Right lobe of liver (tissue), 6 donors: ENCODE data around the gene SPNS3. TPM values are rescaled to one million over a fixed set of nuclear protein-coding genes. Genes with fewer than 3 reads are reported as not detected.

Source experiments
- ATAC-seq, 4 donors: fragments of 200-7000 bp; cut with Tn5 transposase; one replicate each; pipeline ENCODE4 v1.9.1; 2020; ENCODE audit warnings: mild to moderate bottlenecking in 4 of 4, moderate library complexity in 4 of 4
- DNase-seq, 3 donors: peaks; one replicate each; pipeline ENCODE4 v3.0.0-alpha.2; 2020
- H3K27ac ChIP-seq, 3 donors: fragments of 200-600 bp; one replicate each; pipeline ENCODE4 v1.8.0; 2022
- H3K27me3 ChIP-seq, 2 donors: fragments of 200-600 bp; one replicate each; pipeline ENCODE4 v1.8.0; 2022
- H3K36me3 ChIP-seq, 4 donors: fragments of 200-600 bp; sonication (generic) in 1 of 4; one replicate each; pipeline versions ENCODE4 v1.5.1 to v1.8.0; 2017 to 2022; ENCODE audit warnings: control low read depth in 1 of 4
- H3K4me1 ChIP-seq, 4 donors: fragments of 200-600 bp; sonication (generic) in 1 of 4; one replicate each; pipeline versions ENCODE4 v1.5.1 to v1.8.0; 2017 to 2022; ENCODE audit warnings: control low read depth in 1 of 4
- H3K4me3 ChIP-seq, 3 donors: fragments of 200-600 bp; one replicate each; pipeline ENCODE4 v1.8.0; 2022
- H3K9me3 ChIP-seq, 4 donors: fragments of 200-600 bp; sonication (generic) in 1 of 4; one replicate each; pipeline versions ENCODE4 v1.5.1 to v1.8.0; 2017 to 2022; ENCODE audit warnings: control low read depth in 1 of 4
- POLR2A ChIP-seq: fragments of 450-650 bp; IDR thresholded peaks from one replicate; pipeline ENCODE4 v1.6.1; 2017; ENCODE audit warnings: antibody characterized with exemption, mild to moderate bottlenecking
- WGBS: methylation state at CpG from one replicate; pipeline ENCODE4 v1.1.6; 2018; ENCODE audit warnings: low coverage, low lambda C conversion rate; ENCODE audit not compliant: insufficient coverage; ENCODE audit errors: missing lambda C conversion rate; 5-methylcytosine and 5-hydroxymethylcytosine counted together
- intact Hi-C, 2 donors: fragments of 100-400 bp; cut with DNase I; formaldehyde crosslinking; loops; one replicate each; pipeline versions ENCODE4 v1.11.2 to v1.14.1; 2022
- total RNA-seq, 6 experiments: library from RNA; depleted of rRNA in 2 of 6; stranded (reverse); fragments of >200 nt in 2 of 6; fragmentation: NEBNext Ultra II Directional in 3 of 6; extraction: Animal tissue kit (Norgen Biotek cat#: 25700) in 3 of 6; gene quantifications; one replicate each; pipeline versions ENCODE4 v1.1.0 to v1.2.4, GENCODE V29; 2016 to 2023
- TF ChIP-seq, protein P1 (sequence below), 4 donors: fragments of 200-600 bp in 3 of 4; fragments of 450-650 bp in 1 of 4; IDR thresholded peaks; one replicate each; pipeline versions ENCODE4 v1.5.1 to v1.8.0; 2016 to 2022; ENCODE audit warnings: antibody characterized with exemption in 4 of 4, mild to moderate bottlenecking in 2 of 4
- donor health status: DM: no; HTN: yes; CAD: no.
- donor health status: DM: no; HTN: no; CAD: no.
- donor health status: DM: no; HTN: no; CAD: no.
- donor health status: DM: no; HTN: yes; CAD: no.
- donor health status: DM: no; HTN: yes; CAD: no.

SPNS3 gene
- total RNA-seq, 6 experiments from 2014 or later = not detected

DNA sequence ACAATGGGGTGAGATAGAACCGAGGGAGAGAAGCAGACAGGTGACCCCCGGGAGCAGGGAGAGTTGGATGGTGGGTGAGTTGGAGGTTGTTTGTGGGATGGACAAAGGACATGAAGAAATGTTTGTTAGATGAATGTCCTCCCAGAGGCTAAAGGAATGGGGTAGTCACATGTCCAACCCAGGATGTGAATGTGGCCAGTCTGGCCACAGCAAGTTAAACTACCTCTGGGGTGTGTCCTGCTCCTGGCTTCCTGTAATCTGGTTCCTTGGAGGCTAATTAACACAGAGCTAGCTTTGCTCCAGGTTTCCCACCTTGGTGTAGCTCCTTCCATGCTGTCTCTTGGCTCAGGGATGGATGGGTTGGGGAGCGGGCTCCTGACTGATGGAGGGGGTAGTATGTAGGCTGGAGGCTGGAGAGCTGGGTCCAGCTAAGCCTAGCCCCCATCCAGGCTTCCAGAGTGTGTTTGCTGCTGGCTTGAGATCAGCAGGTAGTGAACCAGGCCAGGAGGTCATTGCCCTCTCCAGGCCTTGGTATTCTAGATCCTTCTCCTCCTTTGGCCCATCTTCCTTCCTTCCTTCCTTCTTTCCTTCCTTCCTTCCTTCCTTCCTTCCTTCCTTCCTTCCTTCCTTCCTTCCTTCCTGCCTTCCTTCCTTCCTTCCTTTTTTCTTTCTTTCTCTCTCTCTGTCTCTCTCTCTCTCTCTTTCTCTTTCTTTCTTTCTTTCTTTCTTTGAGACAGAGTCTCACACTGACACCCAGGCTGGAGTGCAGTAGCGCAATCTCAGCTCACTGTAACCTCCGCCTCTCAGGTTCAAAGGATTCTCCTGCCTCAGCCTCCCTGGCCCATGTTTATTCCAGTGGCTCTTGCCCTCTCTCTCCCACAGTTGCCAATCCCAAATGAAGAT lies 39.3 kb upstream of the SPNS3 start:
- DNase-seq (no peak), ATAC-seq (peak in 3 of 4 donors; percentile 22 to 51 (median 48))
- intact Hi-C loops = no loop called here
- 82% methylated on average over 4 of the region's 5 CpGs for WGBS
- Histone ChIP-seq H3K27ac (no peak overlapping the region), H3K36me3 (no peaks in the 10 kb centered on the region), H3K9me3 (no peaks in the 10 kb centered on the region), H3K27me3 (no peaks in the 10 kb centered on the region), H3K4me1 (peaks cover 0 to 4% (median 0%) of the 10 kb centered on the region in 4 donors), H3K4me3 (no peak overlapping the region)
- TF ChIP-seq, protein P1, sequence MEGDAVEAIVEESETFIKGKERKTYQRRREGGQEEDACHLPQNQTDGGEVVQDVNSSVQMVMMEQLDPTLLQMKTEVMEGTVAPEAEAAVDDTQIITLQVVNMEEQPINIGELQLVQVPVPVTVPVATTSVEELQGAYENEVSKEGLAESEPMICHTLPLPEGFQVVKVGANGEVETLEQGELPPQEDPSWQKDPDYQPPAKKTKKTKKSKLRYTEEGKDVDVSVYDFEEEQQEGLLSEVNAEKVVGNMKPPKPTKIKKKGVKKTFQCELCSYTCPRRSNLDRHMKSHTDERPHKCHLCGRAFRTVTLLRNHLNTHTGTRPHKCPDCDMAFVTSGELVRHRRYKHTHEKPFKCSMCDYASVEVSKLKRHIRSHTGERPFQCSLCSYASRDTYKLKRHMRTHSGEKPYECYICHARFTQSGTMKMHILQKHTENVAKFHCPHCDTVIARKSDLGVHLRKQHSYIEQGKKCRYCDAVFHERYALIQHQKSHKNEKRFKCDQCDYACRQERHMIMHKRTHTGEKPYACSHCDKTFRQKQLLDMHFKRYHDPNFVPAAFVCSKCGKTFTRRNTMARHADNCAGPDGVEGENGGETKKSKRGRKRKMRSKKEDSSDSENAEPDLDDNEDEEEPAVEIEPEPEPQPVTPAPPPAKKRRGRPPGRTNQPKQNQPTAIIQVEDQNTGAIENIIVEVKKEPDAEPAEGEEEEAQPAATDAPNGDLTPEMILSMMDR (IDR thresholded peaks at IDR 0.05) = no peak
- no peak for TF ChIP-seq POLR2A

- Histone ChIP-seq H3K9me3 (no peaks in the 10 kb centered on the region), H3K4me1 (peaks cover 0 to 4% (median 0%) of the 10 kb centered on the region in 4 donors), H3K4me3 (no peak overlapping the region), H3K27me3 (no peaks in the 10 kb centered on the region), H3K27ac (no peak overlapping the region), H3K36me3 (no peaks in the 10 kb centered on the region)
- no peak for DNase-seq
- WGBS = 84% methylated on average over 3 of the region's 3 CpGs
- no peak for TF ChIP-seq POLR2A
- TF ChIP-seq, protein P1 (IDR thresholded peaks at IDR 0.05) = no peak
- ATAC-seq = no peak
- intact Hi-C loops = no loop called here
Measured at GRCh38 chr17:4395111-4395478, 38.6 kb upstream of the SPNS3 start.

DNA sequence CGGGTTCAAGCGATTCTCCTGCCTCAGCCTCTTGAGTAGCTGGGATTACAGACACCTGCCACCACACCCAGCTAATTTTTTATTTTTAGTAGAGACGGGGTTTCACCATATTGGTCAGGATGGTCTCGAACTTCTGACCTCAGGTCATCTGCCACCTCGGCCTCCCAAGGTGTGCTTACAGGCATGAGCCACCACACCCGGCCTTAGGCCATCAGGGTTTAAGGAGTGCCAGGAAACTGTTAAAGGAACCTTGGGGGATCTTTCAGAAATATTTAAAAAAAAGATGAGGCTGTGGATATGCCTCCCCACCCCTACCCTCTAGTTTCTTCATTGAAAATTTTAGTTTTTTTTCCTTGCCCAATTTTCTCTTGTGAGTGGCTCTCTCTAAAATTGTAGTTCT lies 35.9 kb upstream of the SPNS3 start:
- Histone ChIP-seq H3K9me3 (no peaks in the 10 kb centered on the region), H3K27me3 (no peaks in the 10 kb centered on the region), H3K4me3 (no peak overlapping the region), H3K27ac (no peak overlapping the region), H3K36me3 (no peaks in the 10 kb centered on the region), H3K4me1 (peaks cover 0 to 4% (median 0%) of the 10 kb centered on the region in 4 donors)
- DNase-seq (no peak), ATAC-seq (no peak)
- WGBS = 93% methylated on average over 5 of the region's 6 CpGs
- intact Hi-C loops = no loop called here
- TF ChIP-seq, protein P1 (IDR thresholded peaks at IDR 0.05) = no peak
- no peak for TF ChIP-seq POLR2A

DNA sequence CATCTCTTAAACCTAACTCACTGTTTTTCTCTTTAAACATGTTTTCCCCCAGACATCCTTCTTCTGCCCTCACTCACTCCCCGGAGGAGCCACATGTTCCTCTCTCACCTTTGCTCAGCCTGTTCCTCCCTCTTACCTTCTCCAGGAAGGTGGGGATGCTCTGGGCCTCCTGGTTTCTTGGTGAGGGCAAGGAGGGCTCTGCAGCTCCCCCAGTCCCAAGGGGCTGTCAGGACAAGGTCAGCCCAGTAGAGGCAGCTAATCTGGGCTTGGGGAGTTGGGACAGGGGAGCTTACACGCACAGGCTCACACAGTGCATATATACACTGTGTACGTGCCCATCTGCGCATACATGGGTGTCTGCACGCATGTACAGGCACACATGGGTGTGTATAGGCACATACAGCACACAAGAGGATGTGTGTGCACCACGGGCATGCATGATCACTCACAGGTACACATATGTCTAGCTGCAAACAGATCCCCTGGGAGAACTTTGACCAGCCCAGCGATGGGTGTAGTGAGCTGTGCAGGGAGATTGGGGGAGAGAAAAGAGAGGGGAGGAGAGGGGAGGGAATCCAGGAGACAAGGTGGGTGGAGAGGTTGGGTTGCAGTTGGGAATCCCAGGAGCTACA lies 28.6 kb upstream of the SPNS3 start:
- intact Hi-C loops = no loop called here
- 70% methylated on average over 7 of the region's 7 CpGs for WGBS
- DNase-seq = no peak
- Histone ChIP-seq H3K9me3 (no peaks in the 10 kb centered on the region), H3K36me3 (no peaks in the 10 kb centered on the region), H3K4me3 (no peak overlapping the region), H3K27me3 (no peaks in the 10 kb centered on the region), H3K4me1 (no peaks in the 10 kb centered on the region), H3K27ac (no peak overlapping the region)
- no peak for TF ChIP-seq POLR2A
- TF ChIP-seq, protein P1 (IDR thresholded peaks at IDR 0.05) = no peak
- ATAC-seq = no peak
